ENCODE measurements around the gene GDPD5.
A peak's percentile ranks its signal among the peaks of the same experiment; 100 is the strongest.

Gene GDPD5

DNA sequence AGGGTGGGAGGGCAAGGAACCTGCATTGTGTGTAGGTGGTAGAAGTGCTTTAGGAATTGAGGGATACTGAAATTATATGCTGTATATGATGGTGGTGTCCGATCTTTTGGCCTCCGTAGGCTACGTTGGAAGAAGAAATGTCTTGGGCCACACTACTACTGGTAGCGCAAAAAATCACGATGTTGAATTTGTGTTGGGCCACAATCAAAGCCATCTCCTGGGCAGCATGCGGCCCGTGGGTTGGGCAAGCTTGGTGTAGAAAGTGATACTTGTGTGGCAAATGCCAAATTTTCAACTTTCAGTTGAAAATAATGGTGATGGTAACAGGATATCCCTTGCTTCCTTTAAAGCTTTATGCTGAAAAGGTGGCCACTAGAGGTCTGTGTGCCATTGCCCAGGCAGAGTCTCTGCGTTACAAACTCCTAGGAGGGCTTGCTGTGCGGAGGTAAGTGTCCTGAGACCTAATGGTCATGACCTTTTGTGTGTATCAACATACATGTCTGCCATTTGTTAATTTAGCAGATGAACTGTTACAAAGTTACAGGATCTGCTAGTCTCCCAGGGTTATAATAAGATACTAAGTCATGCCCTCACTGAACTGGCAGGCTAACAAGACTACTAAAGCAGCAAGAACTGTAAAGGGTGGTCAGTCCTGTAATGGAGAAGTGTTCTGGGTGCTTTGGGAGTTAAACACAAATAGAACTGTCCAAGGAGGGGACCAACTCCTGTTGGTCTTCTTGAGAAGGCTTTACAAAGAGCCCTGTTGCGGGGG lies 123.6 kb downstream of the GDPD5 start:
- peak; percentile 5; the same call in 1 of the 2 replicates for TF ChIP-seq CTCF (conservative IDR thresholded peaks at IDR 0.05)
- no peak for TF ChIP-seq ZFX (IDR thresholded peaks at IDR 0.05)

GRCh38 chr11:75400146-75400865 lies 125.4 kb downstream of the GDPD5 start:
- no peak for TF ChIP-seq ZFX (IDR thresholded peaks at IDR 0.05)
- no peak; the same call in 1 of the 2 replicates for TF ChIP-seq CTCF (conservative IDR thresholded peaks at IDR 0.05)
- peak overlapping the region; percentile 95 for H3K27ac ChIP-seq

More for the DNA sequence above, 123.6 kb downstream of the GDPD5 start:
- H3K27ac ChIP-seq = peak overlapping the region; percentile 95; the same call in 1 of the 2 replicates

DNA sequence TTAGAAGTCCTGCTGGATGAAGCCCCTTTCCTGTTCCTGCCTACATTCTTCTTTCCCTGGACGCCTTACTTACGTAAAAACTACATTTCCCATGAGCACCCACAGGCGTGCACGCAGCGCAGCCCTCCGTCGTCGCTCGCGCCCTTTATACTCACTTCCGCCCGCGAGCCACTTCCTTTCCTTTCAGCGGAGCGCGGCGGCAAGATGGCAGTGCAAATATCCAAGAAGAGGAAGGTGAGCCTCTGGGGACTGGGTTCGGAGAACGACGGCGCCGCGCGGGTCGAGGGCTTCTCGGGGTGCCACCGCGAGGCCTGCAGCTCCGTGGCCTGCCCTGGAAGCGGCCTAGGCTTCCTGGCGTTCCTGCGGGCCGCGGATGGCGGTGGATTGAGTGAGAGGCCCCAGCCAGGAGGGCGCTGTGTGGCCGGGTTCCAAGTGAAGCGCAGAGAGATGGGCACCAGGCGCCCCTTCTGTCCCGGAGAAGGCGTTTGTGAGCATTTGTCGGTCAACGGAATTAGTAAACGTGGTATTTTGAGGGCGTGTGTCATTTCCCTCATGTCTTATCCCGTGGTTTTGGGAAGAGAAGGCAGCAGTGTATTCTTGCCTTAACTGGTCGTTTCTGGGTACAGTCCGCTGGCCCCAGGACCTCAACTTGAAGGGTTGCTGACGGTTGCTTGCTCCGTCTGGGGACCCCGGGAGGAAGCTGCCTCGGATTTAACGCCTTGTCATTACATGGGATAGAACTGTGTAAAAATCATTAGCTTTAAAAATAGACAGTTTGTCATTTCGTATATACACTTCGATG lies 126.2 kb downstream of the GDPD5 start, which contains the start of gene RPS3:
TSS of gene RPS3 (plus strand) at position 175 of the 802 bp plus-strand sequence. CDS start at position 205, 30 bp downstream.
- H3K27ac ChIP-seq = peak within 1 kb of the TSS; percentile 95
- peak; percentile 94 for TF ChIP-seq ZFX (IDR thresholded peaks at IDR 0.05)
- TF ChIP-seq CTCF (conservative IDR thresholded peaks at IDR 0.05) = no peak; the same call in 1 of the 2 replicates

DNA sequence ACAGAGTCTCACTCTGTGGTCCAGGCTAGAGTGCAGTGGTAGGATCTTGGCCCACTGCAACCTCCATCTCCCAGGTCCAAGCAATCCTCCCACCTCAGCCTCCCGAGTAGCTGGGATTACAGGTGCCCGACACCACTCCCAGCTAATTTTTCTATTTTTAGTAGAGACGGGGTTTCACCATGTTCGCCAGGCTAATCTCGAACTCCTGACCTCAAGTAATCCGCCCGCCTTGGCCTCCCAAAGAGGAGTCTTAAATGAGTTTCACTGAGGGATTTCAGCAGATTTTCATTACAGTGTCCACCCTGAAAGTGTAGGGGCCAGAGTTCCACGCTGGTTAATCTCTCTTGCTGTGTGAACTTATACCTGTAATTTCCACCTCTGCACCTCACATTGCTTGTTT lies 126.8 kb downstream of the GDPD5 start:
- H3K27ac ChIP-seq = peak overlapping the region; percentile 95; the same call in 1 of the 2 replicates
- TF ChIP-seq ZFX (IDR thresholded peaks at IDR 0.05) (no peak), CTCF (conservative IDR thresholded peaks at IDR 0.05) (no peak)

DNA sequence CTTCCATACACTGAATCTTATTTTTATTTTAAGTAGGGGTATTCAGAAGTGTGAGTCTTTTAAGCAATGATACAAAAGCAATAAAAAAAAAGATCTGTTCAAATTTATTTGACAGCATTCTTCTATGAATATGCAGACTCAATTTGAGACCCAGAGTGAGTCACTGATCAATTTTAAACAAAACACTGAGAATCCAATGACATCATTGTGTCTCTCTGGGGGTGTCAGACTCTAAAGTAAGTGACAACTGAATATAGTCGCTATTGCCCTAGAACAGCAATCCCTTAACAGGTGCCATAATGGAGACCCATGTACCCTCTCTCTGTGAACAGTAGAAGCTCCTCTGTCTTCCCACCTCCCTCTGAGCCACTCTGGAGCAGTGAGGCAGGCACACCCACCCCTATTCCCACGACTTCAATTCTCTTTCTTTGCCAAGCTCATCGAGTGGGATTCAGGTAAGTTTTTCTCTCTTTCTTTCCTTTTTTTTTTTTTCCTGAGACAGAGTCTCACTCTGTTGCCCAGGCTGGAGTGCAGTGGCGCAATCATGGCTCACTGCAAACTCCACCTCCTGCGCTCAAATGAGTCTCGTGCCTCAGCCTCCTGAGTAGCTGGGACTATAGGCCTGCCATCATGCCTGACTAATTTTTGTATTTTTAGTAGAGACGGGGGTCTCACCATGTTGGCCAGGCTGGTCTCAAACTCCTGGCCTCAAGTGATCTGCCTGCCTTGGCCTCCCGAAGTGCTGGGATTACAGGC lies 131.5 kb downstream of the GDPD5 start:
- TF ChIP-seq CTCF (conservative IDR thresholded peaks at IDR 0.05) (no peak), ZFX (IDR thresholded peaks at IDR 0.05) (no peak)
- no peak overlapping the region for H3K27ac ChIP-seq

- no peak overlapping the region for H3K27ac ChIP-seq
These were observed 135.8 kb downstream of the GDPD5 start for GRCh38 chr11:75389925-75390324.

More at GRCh38 chr11:75389925-75390324, 135.8 kb downstream of the GDPD5 start:
- TF ChIP-seq CTCF (conservative IDR thresholded peaks at IDR 0.05) (no peak), ZFX (IDR thresholded peaks at IDR 0.05) (no peak)

All from C4-2B (cell line).